Measurements from ENCODE around the gene KIAA1217.

KIAA1217 gene

GRCh38 chr10:24439935-24440334, 231.0 kb downstream of the KIAA1217 start:
- no peak for TF ChIP-seq ZSCAN30 (tag by site-specific recombination; IDR thresholded peaks at IDR 0.05)
- TF ChIP-seq ZNF341 (tag by site-specific recombination; IDR thresholded peaks at IDR 0.05; ENCODE audit: low read depth), result no peak
- no peak for TF ChIP-seq GLIS2 (tag by site-specific recombination; IDR thresholded peaks at IDR 0.05)
- TF ChIP-seq ZNF530 (tag by site-specific recombination; IDR thresholded peaks at IDR 0.05; ENCODE audit: low read depth), result no peak
- TF ChIP-seq ZNF473 (tag by site-specific recombination; IDR thresholded peaks at IDR 0.05), result no peak
- no peak for TF ChIP-seq ZNF560 (tag by site-specific recombination; IDR thresholded peaks at IDR 0.05; ENCODE audit: borderline replicate concordance)
- no peak for TF ChIP-seq ZNF174 (tag by site-specific recombination; IDR thresholded peaks at IDR 0.05)
- TF ChIP-seq ZNF624 (tag by site-specific recombination; IDR thresholded peaks at IDR 0.05), result no peak
- no peak for TF ChIP-seq CTCF (tag by site-specific recombination; IDR thresholded peaks at IDR 0.05)
- TF ChIP-seq ZNF112 (tag by site-specific recombination; IDR thresholded peaks at IDR 0.05), result no peak
- no peak for TF ChIP-seq ZBTB17 (tag by site-specific recombination; IDR thresholded peaks at IDR 0.05)
- TF ChIP-seq ZNF416 (tag by site-specific recombination; IDR thresholded peaks at IDR 0.05), result no peak
- TF ChIP-seq ZNF280D (tag by site-specific recombination; IDR thresholded peaks at IDR 0.05), result no peak
- TF ChIP-seq ZNF175 (tag by site-specific recombination; IDR thresholded peaks at IDR 0.05), result no peak
- no peak for TF ChIP-seq ZNF544 (tag by site-specific recombination; IDR thresholded peaks at IDR 0.05)
- TF ChIP-seq ZNF184 (tag by site-specific recombination; IDR thresholded peaks at IDR 0.05), result no peak
- TF ChIP-seq EGR2 (tag by site-specific recombination; IDR thresholded peaks at IDR 0.05; ENCODE audit: low read depth), result no peak
- no peak for TF ChIP-seq ZBTB6 (tag by site-specific recombination; IDR thresholded peaks at IDR 0.05)
- ChIA-PET POLR2A (no interaction called here), CTCF (interaction anchor here (1.0 kb wide), 1 partner anchor 79 kb away, joined by 4 read pairs; no protein-coding TSS in a partner anchor)
- no peaks in the 10 kb centered on the region for H3K9me3 ChIP-seq (ENCODE audit: control insufficient read depth, insufficient read depth, low read depth, low read length)
- no peaks in the 10 kb centered on the region for H3K36me3 ChIP-seq (ENCODE audit: control insufficient read depth in 2 of 2, insufficient read depth in 1 of 2, low read length in 2 of 2)
- H3K27ac ChIP-seq (ENCODE audit: extremely low read depth, low read depth, low read length), result no peak overlapping the region
- no peak overlapping the region for H3K4me3 ChIP-seq (ENCODE audit: low read depth, low read length)
- no peaks in the 10 kb centered on the region for H3K4me1 ChIP-seq (ENCODE audit: control insufficient read depth, insufficient read depth, low read length)

- Histone ChIP-seq H3K27ac (ENCODE audit: extremely low read depth, low read depth, low read length) (no peak overlapping the region), H3K9me3 (ENCODE audit: control insufficient read depth, insufficient read depth, low read depth, low read length) (no peaks in the 10 kb centered on the region), H3K4me1 (ENCODE audit: control insufficient read depth, insufficient read depth, low read length) (no peaks in the 10 kb centered on the region), H3K4me3 (ENCODE audit: low read depth, low read length) (no peak overlapping the region), H3K36me3 (ENCODE audit: control insufficient read depth in 2 of 2, insufficient read depth in 1 of 2, low read length in 2 of 2) (no peaks in the 10 kb centered on the region)
- POLR2A ChIA-PET, result no interaction called here
- CTCF ChIA-PET, result interaction anchor here (0.6 to 1.0 kb wide), 2 partner anchors 51 to 78 kb away, joined by 4 read pairs; no protein-coding TSS in a partner anchor
- TF ChIP-seq INSM2 (tag by site-specific recombination; IDR thresholded peaks at IDR 0.05) (0 out of 2 replicates have a peak, but pooled peaks have one; percentile 32), ZBTB21 (tag by site-specific recombination; IDR thresholded peaks at IDR 0.05) (no peak)
Measured at GRCh38 chr10:24440817-24441797, 232.2 kb downstream of the KIAA1217 start.
